ENCODE measurements around the gene RORB.

GRCh38 chr9:74642376-74642775, 145.2 kb downstream of the RORB start:
- TF ChIP-seq, protein P1, sequence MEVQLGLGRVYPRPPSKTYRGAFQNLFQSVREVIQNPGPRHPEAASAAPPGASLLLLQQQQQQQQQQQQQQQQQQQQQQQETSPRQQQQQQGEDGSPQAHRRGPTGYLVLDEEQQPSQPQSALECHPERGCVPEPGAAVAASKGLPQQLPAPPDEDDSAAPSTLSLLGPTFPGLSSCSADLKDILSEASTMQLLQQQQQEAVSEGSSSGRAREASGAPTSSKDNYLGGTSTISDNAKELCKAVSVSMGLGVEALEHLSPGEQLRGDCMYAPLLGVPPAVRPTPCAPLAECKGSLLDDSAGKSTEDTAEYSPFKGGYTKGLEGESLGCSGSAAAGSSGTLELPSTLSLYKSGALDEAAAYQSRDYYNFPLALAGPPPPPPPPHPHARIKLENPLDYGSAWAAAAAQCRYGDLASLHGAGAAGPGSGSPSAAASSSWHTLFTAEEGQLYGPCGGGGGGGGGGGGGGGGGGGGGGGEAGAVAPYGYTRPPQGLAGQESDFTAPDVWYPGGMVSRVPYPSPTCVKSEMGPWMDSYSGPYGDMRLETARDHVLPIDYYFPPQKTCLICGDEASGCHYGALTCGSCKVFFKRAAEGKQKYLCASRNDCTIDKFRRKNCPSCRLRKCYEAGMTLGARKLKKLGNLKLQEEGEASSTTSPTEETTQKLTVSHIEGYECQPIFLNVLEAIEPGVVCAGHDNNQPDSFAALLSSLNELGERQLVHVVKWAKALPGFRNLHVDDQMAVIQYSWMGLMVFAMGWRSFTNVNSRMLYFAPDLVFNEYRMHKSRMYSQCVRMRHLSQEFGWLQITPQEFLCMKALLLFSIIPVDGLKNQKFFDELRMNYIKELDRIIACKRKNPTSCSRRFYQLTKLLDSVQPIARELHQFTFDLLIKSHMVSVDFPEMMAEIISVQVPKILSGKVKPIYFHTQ (CRISPR knock-in tag; IDR thresholded peaks at IDR 0.05): no peak
- TF ChIP-seq, protein P2, sequence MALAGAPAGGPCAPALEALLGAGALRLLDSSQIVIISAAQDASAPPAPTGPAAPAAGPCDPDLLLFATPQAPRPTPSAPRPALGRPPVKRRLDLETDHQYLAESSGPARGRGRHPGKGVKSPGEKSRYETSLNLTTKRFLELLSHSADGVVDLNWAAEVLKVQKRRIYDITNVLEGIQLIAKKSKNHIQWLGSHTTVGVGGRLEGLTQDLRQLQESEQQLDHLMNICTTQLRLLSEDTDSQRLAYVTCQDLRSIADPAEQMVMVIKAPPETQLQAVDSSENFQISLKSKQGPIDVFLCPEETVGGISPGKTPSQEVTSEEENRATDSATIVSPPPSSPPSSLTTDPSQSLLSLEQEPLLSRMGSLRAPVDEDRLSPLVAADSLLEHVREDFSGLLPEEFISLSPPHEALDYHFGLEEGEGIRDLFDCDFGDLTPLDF (CRISPR knock-in tag; IDR thresholded peaks at IDR 0.05): no peak
- TF ChIP-seq ATF6 (CRISPR knock-in tag; IDR thresholded peaks at IDR 0.05) (no peak), CTCF (IDR thresholded peaks at IDR 0.05) (no peak), USF2 (CRISPR knock-in tag; IDR thresholded peaks at IDR 0.05) (no peak), SMAD4 (CRISPR knock-in tag; IDR thresholded peaks at IDR 0.05) (no peak), JUN (CRISPR knock-in tag; IDR thresholded peaks at IDR 0.05) (no peak), ZNF121 (CRISPR knock-in tag; IDR thresholded peaks at IDR 0.05) (no peak), ETV6 (CRISPR knock-in tag; IDR thresholded peaks at IDR 0.05) (no peak)
- TF ChIP-seq, protein P3, sequence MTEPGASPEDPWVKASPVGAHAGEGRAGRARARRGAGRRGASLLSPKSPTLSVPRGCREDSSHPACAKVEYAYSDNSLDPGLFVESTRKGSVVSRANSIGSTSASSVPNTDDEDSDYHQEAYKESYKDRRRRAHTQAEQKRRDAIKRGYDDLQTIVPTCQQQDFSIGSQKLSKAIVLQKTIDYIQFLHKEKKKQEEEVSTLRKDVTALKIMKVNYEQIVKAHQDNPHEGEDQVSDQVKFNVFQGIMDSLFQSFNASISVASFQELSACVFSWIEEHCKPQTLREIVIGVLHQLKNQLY (CRISPR knock-in tag; IDR thresholded peaks at IDR 0.05): no peak
